Psoas muscle (tissue), 8 donors: ENCODE measurements around the gene APOL2. TPM values are rescaled to one million over a fixed set of nuclear protein-coding genes. Genes with fewer than 3 reads are reported as not detected.

Source experiments
- ATAC-seq, 4 donors: fragments of 200-7000 bp; cut with Tn5 transposase; one replicate each; pipeline ENCODE4 v1.9.1; 2020; ENCODE audit warnings: moderate library complexity in 3 of 4, mild to moderate bottlenecking in 2 of 4
- DNase-seq, 2 donors: peaks; one replicate each; pipeline ENCODE4 v3.0.0-alpha.2; 2020
- H3K27ac ChIP-seq: fragments of 200-600 bp; one replicate; pipeline ENCODE4 v1.8.0; 2022
- H3K27me3 ChIP-seq, 3 donors: fragments of 200-600 bp in 1 of 3; one replicate each; pipeline versions ENCODE4 v1.6.1 to v1.8.0; 2013 to 2022; ENCODE audit warnings: low read length in 2 of 3, mild to moderate bottlenecking in 2 of 3, moderate library complexity in 1 of 3; ENCODE audit not compliant: insufficient read depth in 3 of 3
- H3K36me3 ChIP-seq, 2 donors: fragments of 200-600 bp in 1 of 2; one replicate each; pipeline versions ENCODE4 v1.6.1 to v1.8.0; 2013 to 2022; ENCODE audit warnings: low read depth in 1 of 2, mild to moderate bottlenecking in 1 of 2, moderate library complexity in 1 of 2; ENCODE audit not compliant: insufficient read depth in 1 of 2
- H3K4me1 ChIP-seq: fragments of 200-600 bp; one replicate; pipeline ENCODE4 v1.8.0; 2022
- H3K4me3 ChIP-seq: fragments of 200-600 bp; one replicate; pipeline ENCODE4 v1.8.0; 2022; ENCODE audit warnings: mild to moderate bottlenecking
- H3K9me3 ChIP-seq: fragments of 200-600 bp; one replicate; pipeline ENCODE4 v1.8.0; 2022
- CTCF ChIP-seq: fragments of 200-600 bp; IDR thresholded peaks from one replicate; pipeline ENCODE4 v1.8.0; 2022; ENCODE audit warnings: antibody characterized with exemption
- WGBS, 3 donors: extraction: QIAGEN DNeasy Blood & Tissue Kit; methylation state at CpG; one replicate each; pipeline versions ENCODE4 v1.1.6 to v1.1.7; 2013; 5-methylcytosine and 5-hydroxymethylcytosine counted together
- intact Hi-C, 2 donors: fragments of 100-400 bp; cut with DNase I; formaldehyde crosslinking; loops; one replicate each; pipeline versions ENCODE4 v1.11.0 to v1.14.2; 2022
- long read RNA-seq, 2 donors: library from polyadenylated mRNA; unstranded; transcript quantifications; one replicate each; pipeline ENCODE4 v2.0.0, GENCODE V29; 2021
- polyA plus RNA-seq, 3 donors: library from polyadenylated mRNA; stranded (reverse); fragments of 200-250 nt; gene quantifications; one replicate each; pipeline ENCODE4 v1.2.3, GENCODE V29; 2013
- total RNA-seq, 4 donors: library from RNA; stranded (reverse); fragmentation: NEBNext Ultra II Directional in 2 of 4; extraction: Animal tissue kit (Norgen Biotek cat#: 25700) in 2 of 4; gene quantifications; one replicate each; pipeline versions ENCODE4 v1.2.1 to v1.2.4, GENCODE V29; 2021 to 2023
- donor health status: healthy with polysubstance abuse.
- donor health status: DM: no; HTN: no; CAD: no; lungs with moderate emphysema.
- donor health status: Bipolar disorder and iron deficiency.
- donor health status: healthy.
- donor health status: DM: yes; HTN: yes; CAD: no.
- donor health status: DM: no; HTN: no; CAD: no.
- donor health status: DM: no; HTN: no; CAD: no.
- donor health status: DM: yes; HTN: yes; CAD: no.

Gene APOL2, protein sequence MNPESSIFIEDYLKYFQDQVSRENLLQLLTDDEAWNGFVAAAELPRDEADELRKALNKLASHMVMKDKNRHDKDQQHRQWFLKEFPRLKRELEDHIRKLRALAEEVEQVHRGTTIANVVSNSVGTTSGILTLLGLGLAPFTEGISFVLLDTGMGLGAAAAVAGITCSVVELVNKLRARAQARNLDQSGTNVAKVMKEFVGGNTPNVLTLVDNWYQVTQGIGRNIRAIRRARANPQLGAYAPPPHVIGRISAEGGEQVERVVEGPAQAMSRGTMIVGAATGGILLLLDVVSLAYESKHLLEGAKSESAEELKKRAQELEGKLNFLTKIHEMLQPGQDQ
- 10 to 100 TPM; 24.4 to 54.7 (median 43.6) TPM for total RNA-seq
- 10 to 100 TPM; 17.5 to 52.2 (median 26.8) TPM for polyA plus RNA-seq
- long read RNA-seq, donor 1, transcript APOL2-202 (5 exons, 2,551 nt), result major isoform, 17 of 25 reads
- long read RNA-seq, donor 1, partial matches to known transcripts, result 0 of 25 reads
- long read RNA-seq, donor 1, other reads (novel, unspliced or antisense), result 8 of 25 reads
- long read RNA-seq, donor 2, transcript APOL2-202 (5 exons, 2,551 nt), result major isoform, 20 of 23 reads
- long read RNA-seq, donor 2, partial matches to known transcripts, result 0 of 23 reads
- long read RNA-seq, donor 2, other reads (novel, unspliced or antisense), result 2 of 23 reads

GRCh38 chr22:36239401-36240171 is at the start of gene APOL2:
APOL2 (minus strand) TSS chr22:36239527; CDS start chr22:36233162, 6,365 bp downstream.
- no peaks in the 10 kb centered on the region for H3K9me3 ChIP-seq
- ATAC-seq (peak; percentile 96 to 98 (median 98)), DNase-seq (peak; percentile 86 to 92)
- H3K27me3 ChIP-seq, result no peaks in the 10 kb centered on the region
- peak; percentile 74 for TF ChIP-seq CTCF
- H3K36me3 ChIP-seq, result peaks cover 0 to 17% of the 10 kb centered on the region in 2 donors
- peaks cover 44% of the 10 kb centered on the region for H3K4me1 ChIP-seq
- peak within 1 kb of the TSS; percentile 86 for H3K27ac ChIP-seq
- peak within 1 kb of the TSS; percentile 75 for H3K4me3 ChIP-seq
- intact Hi-C loops, result loop anchor here (2.0 to 5.0 kb wide), 2 partner anchors 42 to 43 kb away; no protein-coding TSS in a partner anchor
- WGBS, 3 donors, result 13 to 16% (median 15%) methylated on average over 13 of the region's 13 CpGs

GRCh38 chr22:36288571-36289405 is 49.5 kb upstream of the APOL2 start:
- ATAC-seq, result no peak
- Histone ChIP-seq H3K36me3 (peaks cover 19 to 90% of the 10 kb centered on the region in 2 donors), H3K9me3 (no peaks in the 10 kb centered on the region), H3K4me1 (no peaks in the 10 kb centered on the region), H3K27me3 (no peaks in the 10 kb centered on the region), H3K27ac (no peak overlapping the region), H3K4me3 (no peak overlapping the region)
- no peak for TF ChIP-seq CTCF
- intact Hi-C loops, result loop anchor here in 1 of 2 donors (5.0 kb wide), 1 partner anchor 146 kb away; no protein-coding TSS in a partner anchor
- 76 to 81% (median 79%) methylated on average over 32 to 33 of the region's 33 CpGs for WGBS, 3 donors
- DNase-seq, result peak in 1 of 2 donors; percentile 49

DNA sequence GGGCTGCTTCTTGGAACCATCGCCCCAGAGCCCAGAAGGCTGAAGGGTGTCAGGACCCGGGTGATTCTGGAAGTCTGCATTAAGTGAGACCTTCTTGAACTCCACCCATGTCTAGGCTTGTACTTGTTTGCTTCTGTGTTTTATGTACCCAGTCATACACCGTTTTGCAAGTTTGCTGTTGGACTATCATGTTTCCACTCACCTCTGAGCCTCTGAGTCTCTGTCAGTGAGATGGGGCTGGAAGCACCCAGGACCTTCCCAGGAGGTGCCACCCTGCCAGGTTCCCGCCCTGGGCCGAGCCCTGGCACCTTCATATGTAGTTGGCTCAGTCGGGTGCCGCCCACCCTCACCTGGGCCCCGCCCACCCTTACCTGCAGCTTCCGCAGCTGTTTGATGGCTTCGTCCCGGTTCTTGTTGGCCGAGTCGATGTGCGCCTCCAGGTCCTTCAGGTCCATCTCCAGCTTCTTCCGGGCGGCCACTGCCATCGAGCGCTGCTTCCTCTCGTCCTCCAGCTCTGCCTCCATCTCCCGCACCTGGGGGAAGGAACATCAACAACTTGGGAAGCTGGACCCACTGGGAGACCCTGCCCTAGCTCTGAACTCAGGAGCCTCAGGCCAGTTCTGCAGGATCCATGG is 48.7 kb upstream of the APOL2 start:
- 90 to 95% (median 91%) methylated on average over 20 of the region's 20 CpGs for WGBS, 3 donors
- no peak for TF ChIP-seq CTCF
- Histone ChIP-seq H3K27me3 (no peaks in the 10 kb centered on the region), H3K4me3 (no peak overlapping the region), H3K9me3 (no peaks in the 10 kb centered on the region), H3K27ac (no peak overlapping the region), H3K36me3 (peaks cover 13 to 90% of the 10 kb centered on the region in 2 donors), H3K4me1 (no peaks in the 10 kb centered on the region)
- intact Hi-C loops, result loop anchor here in 1 of 2 donors (5.0 kb wide), 1 partner anchor 146 kb away; no protein-coding TSS in a partner anchor
- no peak for ATAC-seq
- DNase-seq, result peak in 1 of 2 donors; percentile 53
